ENCODE results near the gene TKTL1. TPM values are rescaled to one million over a fixed set of nuclear protein-coding genes. Genes with fewer than 3 reads are reported as not detected.

The TKTL1 gene
- total RNA-seq, 1 donor from 2014 or later: not detected

GRCh38 chrX:154350429-154351182 is 55.0 kb downstream of the TKTL1 start:
- Mint-ChIP-seq H3K4me3 (ENCODE audit: unreplicated experiment) (no peak overlapping the region), H3K4me1 (ENCODE audit: low read depth, unreplicated experiment) (no peaks in the 10 kb centered on the region), H3K27me3 (ENCODE audit: unreplicated experiment) (peaks cover 3% of the 10 kb centered on the region), H3K9me3 (ENCODE audit: unreplicated experiment) (peaks cover 7% of the 10 kb centered on the region), H3K27ac (ENCODE audit: unreplicated experiment) (no peak overlapping the region), H3K36me3 (ENCODE audit: unreplicated experiment) (no peaks in the 10 kb centered on the region)
- no peak for DNase-seq
- TF ChIP-seq CTCF (IDR thresholded peaks at IDR 0.05; ENCODE audit: partially characterized antibody, unreplicated experiment): no peak

- Mint-ChIP-seq H3K36me3 (ENCODE audit: unreplicated experiment) (no peaks in the 10 kb centered on the region), H3K4me3 (ENCODE audit: unreplicated experiment) (no peak overlapping the region), H3K27me3 (ENCODE audit: unreplicated experiment) (peaks cover 3% of the 10 kb centered on the region), H3K27ac (ENCODE audit: unreplicated experiment) (no peak overlapping the region), H3K9me3 (ENCODE audit: unreplicated experiment) (peaks cover 7% of the 10 kb centered on the region), H3K4me1 (ENCODE audit: low read depth, unreplicated experiment) (no peaks in the 10 kb centered on the region)
- no peak for TF ChIP-seq CTCF (IDR thresholded peaks at IDR 0.05; ENCODE audit: partially characterized antibody, unreplicated experiment)
- no peak for DNase-seq
These were observed 55.8 kb downstream of the TKTL1 start for GRCh38 chrX:154351183-154352011.

GRCh38 chrX:154352012-154352401 is 56.4 kb downstream of the TKTL1 start:
- no peak for DNase-seq
- TF ChIP-seq CTCF (IDR thresholded peaks at IDR 0.05; ENCODE audit: partially characterized antibody, unreplicated experiment): no peak
- H3K36me3 Mint-ChIP-seq (ENCODE audit: unreplicated experiment): no peaks in the 10 kb centered on the region
- peaks cover 3% of the 10 kb centered on the region for H3K27me3 Mint-ChIP-seq (ENCODE audit: unreplicated experiment)
- H3K9me3 Mint-ChIP-seq (ENCODE audit: unreplicated experiment): peaks cover 7% of the 10 kb centered on the region
- no peak overlapping the region for H3K27ac Mint-ChIP-seq (ENCODE audit: unreplicated experiment)
- no peak overlapping the region for H3K4me3 Mint-ChIP-seq (ENCODE audit: unreplicated experiment)
- no peaks in the 10 kb centered on the region for H3K4me1 Mint-ChIP-seq (ENCODE audit: low read depth, unreplicated experiment)

- peaks cover 4% of the 10 kb centered on the region for H3K9me3 Mint-ChIP-seq (ENCODE audit: unreplicated experiment)
- no peak overlapping the region for H3K27ac Mint-ChIP-seq (ENCODE audit: unreplicated experiment)
These were observed 56.9 kb downstream of the TKTL1 start for GRCh38 chrX:154352466-154352865.

More at GRCh38 chrX:154352466-154352865, 56.9 kb downstream of the TKTL1 start:
- Mint-ChIP-seq H3K4me1 (ENCODE audit: low read depth, unreplicated experiment) (no peaks in the 10 kb centered on the region), H3K27me3 (ENCODE audit: unreplicated experiment) (no peaks in the 10 kb centered on the region), H3K4me3 (ENCODE audit: unreplicated experiment) (no peak overlapping the region), H3K36me3 (ENCODE audit: unreplicated experiment) (no peaks in the 10 kb centered on the region)
- DNase-seq: no peak
- TF ChIP-seq CTCF (IDR thresholded peaks at IDR 0.05; ENCODE audit: partially characterized antibody, unreplicated experiment): no peak
